ENCODE data around the gene DRC7. TPM values are rescaled to one million over a fixed set of nuclear protein-coding genes. Genes with fewer than 3 reads are reported as not detected.

Gene DRC7
- total RNA-seq, 4 donors from 2014 or later, result 0.79 TPM; not detected in 3

GRCh38 chr16:57656342-57656955 lies 38.2 kb upstream of the DRC7 start:
- intact Hi-C loops (cut with DNase I), result no loop called here
- WGBS, 2 donors, result 62 to 76% methylated on average over 11 of the region's 11 CpGs

GRCh38 chr16:57657228-57657627 lies 37.4 kb upstream of the DRC7 start:
- no peak overlapping the region for H3K4me3 ChIP-seq
- no peak overlapping the region for H3K27ac ChIP-seq
- no peaks in the 10 kb centered on the region for H3K27me3 ChIP-seq
- peaks cover 0 to 98% (median 18%) of the 10 kb centered on the region in 3 donors for H3K36me3 ChIP-seq
- intact Hi-C loops (cut with DNase I), result no loop called here
- no peak for DNase-seq
- peaks cover 0 to 9% (median 0%) of the 10 kb centered on the region in 3 donors for H3K4me1 ChIP-seq
- TF ChIP-seq CTCF (IDR thresholded peaks at IDR 0.05) (no peak), POLR2A (IDR thresholded peaks at IDR 0.05) (no peak)
- H3K9me3 ChIP-seq, result no peaks in the 10 kb centered on the region
- WGBS, 2 donors, result 87 to 96% methylated on average over 6 of the region's 13 CpGs

More at GRCh38 chr16:57656342-57656955, 38.2 kb upstream of the DRC7 start:
- H3K27ac ChIP-seq, result no peak overlapping the region
- H3K9me3 ChIP-seq, result no peaks in the 10 kb centered on the region
- peaks cover 0 to 9% (median 0%) of the 10 kb centered on the region in 3 donors for H3K4me1 ChIP-seq
- TF ChIP-seq POLR2A (IDR thresholded peaks at IDR 0.05), result no peak
- TF ChIP-seq CTCF (IDR thresholded peaks at IDR 0.05), result no peak
- no peak for DNase-seq
- H3K36me3 ChIP-seq, result peaks cover 3 to 98% (median 18%) of the 10 kb centered on the region in 3 donors
- no peaks in the 10 kb centered on the region for H3K27me3 ChIP-seq
- no peak overlapping the region for H3K4me3 ChIP-seq

GRCh38 chr16:57658130-57658877 lies 36.3 kb upstream of the DRC7 start:
- Histone ChIP-seq H3K4me3 (no peak overlapping the region), H3K9me3 (no peaks in the 10 kb centered on the region), H3K27me3 (no peaks in the 10 kb centered on the region), H3K27ac (no peak overlapping the region), H3K4me1 (peaks cover 0 to 6% (median 0%) of the 10 kb centered on the region in 3 donors), H3K36me3 (peaks cover 0 to 98% (median 26%) of the 10 kb centered on the region in 3 donors)
- WGBS, 2 donors, result 85 to 86% methylated on average over 10 of the region's 10 CpGs
- no peak for DNase-seq
- TF ChIP-seq POLR2A (IDR thresholded peaks at IDR 0.05), result no peak
- TF ChIP-seq CTCF (IDR thresholded peaks at IDR 0.05), result no peak
- intact Hi-C loops (cut with DNase I), result no loop called here

GRCh38 chr16:57658878-57659674 lies 35.5 kb upstream of the DRC7 start:
- WGBS, 2 donors, result 76 to 85% methylated on average over 13 to 17 of the region's 19 CpGs
- Histone ChIP-seq H3K4me1 (no peaks in the 10 kb centered on the region), H3K9me3 (no peaks in the 10 kb centered on the region), H3K27ac (no peak overlapping the region), H3K4me3 (no peak overlapping the region), H3K27me3 (no peaks in the 10 kb centered on the region), H3K36me3 (peaks cover 6 to 98% (median 27%) of the 10 kb centered on the region in 3 donors)
- intact Hi-C loops (cut with DNase I), result no loop called here
- no peak for TF ChIP-seq POLR2A (IDR thresholded peaks at IDR 0.05)
- no peak for TF ChIP-seq CTCF (IDR thresholded peaks at IDR 0.05)
- no peak for DNase-seq

All from esophagus squamous epithelium (tissue), 5 donors.